ENCODE results near the gene ANKRD44.

The ANKRD44 gene

GRCh38 chr2:197170208-197170607 is 140.4 kb downstream of the ANKRD44 start:
- no peak for DNase-seq

DNA sequence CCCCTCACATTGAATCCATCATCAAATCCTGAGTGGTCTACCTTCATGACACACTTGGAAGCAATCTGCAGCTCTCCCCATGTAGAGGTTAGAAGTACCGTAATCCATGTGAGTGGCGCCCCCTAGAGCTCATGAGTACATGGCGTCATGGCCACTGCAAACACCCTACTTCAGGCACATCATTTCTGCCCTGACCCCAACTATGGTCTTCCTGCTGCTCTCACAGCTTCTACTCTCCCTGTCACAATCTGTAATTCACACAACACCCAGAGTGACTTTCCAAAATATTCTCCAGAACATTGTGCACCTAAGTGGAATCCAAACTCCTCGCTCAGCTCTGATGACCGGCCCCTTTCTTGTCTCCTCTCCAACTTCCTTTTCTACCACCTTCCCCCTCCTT is 141.9 kb downstream of the ANKRD44 start:
- peak; percentile 70 to 79 for DNase-seq

- DNase-seq: no peak
Measured at GRCh38 chr2:197167608-197168314, 142.8 kb downstream of the ANKRD44 start.

GRCh38 chr2:197165020-197165419 is 145.6 kb downstream of the ANKRD44 start:
- no peak for DNase-seq

DNA sequence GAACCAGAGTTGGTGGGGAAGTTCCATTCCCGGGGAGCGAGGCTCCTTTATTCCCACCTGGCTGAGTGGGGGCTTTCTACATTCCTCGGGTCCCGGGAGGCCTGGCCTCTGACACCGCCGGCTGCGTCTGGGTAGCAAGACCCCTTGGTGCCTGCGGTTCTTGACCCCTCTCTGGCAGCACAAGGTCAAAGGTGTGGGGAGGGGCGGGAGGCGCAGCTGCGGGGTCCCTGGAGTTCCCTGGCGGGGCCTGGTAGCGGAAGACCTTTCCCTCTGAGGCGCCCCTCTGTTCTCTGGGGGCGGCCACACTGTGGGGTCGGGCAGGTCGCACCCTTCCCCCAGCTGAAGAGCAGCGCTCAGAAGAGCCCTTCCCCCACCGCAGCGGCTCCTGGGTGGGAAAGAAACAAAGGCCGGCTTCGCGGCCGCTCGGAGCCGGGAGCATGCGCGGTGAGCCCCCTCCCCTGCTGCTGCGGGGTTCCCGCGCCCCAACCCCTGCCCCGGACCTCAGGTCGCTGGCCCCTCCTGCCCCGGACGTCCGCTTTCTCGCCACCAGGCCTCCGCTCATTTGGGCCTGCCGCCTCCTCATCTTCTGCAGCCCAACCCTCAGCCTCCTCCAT is 146.3 kb downstream of the ANKRD44 start:
- no peak for DNase-seq

GRCh38 chr2:197163712-197164140 is 146.9 kb downstream of the ANKRD44 start:
- no peak for DNase-seq

DNA sequence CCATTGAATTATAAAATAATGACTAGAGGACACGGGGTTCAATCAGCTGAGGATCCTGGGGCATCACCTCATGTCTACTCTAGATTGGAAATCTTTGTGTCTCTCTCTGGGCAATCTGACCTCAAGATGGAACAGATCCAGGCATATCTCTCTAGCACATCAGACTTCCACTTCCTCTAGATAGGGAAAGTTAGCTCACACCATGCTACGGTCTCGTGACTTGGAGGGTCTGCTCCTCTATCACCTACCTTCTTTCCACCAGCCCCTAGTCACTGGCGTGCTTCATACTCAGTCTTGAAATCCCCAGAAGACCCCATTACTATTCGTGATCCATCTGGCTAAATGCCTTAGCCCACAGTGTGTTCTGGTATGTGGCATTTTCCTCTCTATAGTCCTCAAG is 148.8 kb downstream of the ANKRD44 start:
- no peak for DNase-seq

- DNase-seq: peak; percentile 71 to 78
Measured at GRCh38 chr2:197159661-197160211, 150.8 kb downstream of the ANKRD44 start.

GRCh38 chr2:197158591-197159550 is 151.7 kb downstream of the ANKRD44 start:
- no peak for DNase-seq

DNA sequence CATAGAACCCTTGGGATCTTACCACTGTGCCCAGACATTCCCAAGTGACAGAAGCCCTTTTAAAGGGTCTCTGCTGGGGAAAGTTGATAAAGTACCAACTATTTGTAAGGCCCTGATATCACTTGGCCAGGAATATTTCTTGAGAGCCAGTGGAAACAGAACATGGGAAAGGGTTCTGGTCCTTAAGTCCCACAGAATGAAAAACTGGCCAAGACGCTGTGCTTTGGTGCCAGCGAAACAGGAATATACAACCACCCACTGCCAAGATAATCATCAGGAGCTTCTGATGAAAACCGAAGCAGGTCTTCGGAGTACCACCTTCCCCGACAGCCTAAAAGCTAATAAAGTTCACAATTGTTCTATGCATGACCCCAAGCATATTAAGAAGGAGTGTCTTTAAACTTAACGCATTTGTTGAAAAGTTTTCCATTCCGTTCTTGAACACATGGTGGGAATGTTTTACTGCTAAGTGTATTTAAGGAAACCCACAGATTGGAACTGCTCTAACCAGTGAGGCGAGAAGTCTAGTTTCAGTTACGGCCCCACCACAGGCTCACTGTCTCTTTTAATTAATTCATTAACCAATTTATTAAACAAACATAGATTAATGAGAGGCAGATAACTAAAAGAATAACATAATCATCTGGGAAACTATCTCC is 152.6 kb downstream of the ANKRD44 start:
- no peak for DNase-seq

- peak in 1 of 2 donors; percentile 40 for DNase-seq
Measured at GRCh38 chr2:197156771-197157170, 153.8 kb downstream of the ANKRD44 start.

- peak; percentile 83 to 88 for DNase-seq
Measured at GRCh38 chr2:197152451-197153228, 157.9 kb downstream of the ANKRD44 start.

DNA sequence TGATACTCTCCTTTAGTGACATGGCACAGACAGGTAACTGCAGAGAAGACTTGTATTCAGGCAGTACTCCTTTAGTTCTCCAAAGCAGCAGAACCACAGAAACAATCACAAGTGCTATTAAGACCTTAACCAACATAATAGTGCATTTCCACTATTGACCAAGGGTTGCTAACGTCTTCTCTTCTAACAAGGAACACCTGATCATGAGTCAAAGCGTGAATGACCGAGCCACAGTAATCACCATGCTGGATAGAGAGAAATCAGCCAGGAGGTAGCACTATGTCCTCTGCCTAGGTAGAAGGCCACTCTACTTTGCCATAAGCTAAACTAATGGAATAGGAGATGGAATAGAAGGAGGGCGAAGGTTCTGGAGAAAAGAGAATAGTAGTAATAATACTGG is 161.0 kb downstream of the ANKRD44 start:
- DNase-seq: no peak

- no peak for DNase-seq
Measured at GRCh38 chr2:197148401-197148800, 162.2 kb downstream of the ANKRD44 start.

DNA sequence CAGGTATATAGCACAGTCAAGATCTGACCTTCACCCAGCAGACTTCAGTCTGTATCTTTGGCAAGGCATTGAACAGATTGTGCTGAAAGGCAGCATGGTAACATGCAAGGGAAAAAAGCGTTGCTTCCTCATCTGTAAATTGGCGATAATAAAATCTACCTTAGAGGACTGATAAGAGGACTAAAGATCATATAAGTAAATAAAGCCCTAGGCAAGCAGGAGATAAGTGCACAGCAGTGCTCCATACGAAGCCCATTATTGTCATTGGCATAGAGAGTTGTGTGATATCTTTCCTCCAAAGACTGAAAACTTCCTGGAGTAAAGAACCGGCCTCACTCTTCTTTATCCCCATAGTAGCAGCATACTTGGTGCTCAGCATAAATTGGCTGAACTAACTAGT is 162.6 kb downstream of the ANKRD44 start:
- DNase-seq: no peak

GRCh38 chr2:197146995-197147394 is 163.6 kb downstream of the ANKRD44 start:
- no peak for DNase-seq

DNA sequence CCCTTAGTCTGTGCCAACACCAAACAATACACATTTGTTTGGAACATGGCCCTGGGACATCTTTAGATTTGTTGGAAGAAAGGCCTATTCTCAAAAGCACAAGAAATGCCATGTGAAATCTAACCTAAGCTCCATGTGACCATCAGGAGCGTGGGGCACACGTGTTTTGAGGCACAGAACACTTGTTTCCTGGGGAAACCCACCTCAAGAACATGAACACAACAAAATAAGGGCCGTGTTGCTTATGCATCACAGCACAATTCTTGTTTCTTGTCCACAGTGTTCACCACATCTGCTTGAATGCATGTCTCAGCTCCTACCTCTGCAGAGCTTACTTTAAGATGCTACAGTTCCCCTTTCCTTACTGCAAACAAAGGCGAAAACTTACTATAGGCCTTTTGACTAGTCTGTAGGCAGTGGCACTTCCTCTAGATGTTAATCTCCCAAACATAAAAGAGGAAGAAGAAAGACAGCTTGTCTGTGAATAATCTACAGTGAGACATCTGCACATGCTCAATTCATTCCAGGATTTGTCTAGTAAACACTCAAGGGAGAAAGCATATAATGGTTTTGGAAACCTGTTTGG is 165.0 kb downstream of the ANKRD44 start:
- DNase-seq: peak; percentile 87 to 93

DNA sequence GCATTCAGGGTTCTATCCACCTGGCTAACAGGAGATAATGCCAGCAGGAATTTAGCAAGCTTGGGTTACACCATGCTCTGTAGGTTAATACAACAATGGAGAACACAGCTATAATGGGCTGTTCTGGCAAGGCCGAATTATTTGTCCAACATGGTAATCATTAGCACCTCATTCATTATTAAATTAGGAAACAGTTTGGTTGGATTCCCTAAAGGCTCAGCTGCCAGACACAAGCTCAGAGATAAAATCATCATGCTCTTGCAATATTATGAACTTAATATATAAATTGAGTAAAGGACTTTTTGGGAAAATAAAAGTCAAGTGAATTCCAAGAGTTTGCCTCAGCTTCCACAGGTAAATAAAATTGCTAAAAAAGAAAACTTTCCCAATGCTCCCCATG is 166.4 kb downstream of the ANKRD44 start:
- DNase-seq: no peak

DNA sequence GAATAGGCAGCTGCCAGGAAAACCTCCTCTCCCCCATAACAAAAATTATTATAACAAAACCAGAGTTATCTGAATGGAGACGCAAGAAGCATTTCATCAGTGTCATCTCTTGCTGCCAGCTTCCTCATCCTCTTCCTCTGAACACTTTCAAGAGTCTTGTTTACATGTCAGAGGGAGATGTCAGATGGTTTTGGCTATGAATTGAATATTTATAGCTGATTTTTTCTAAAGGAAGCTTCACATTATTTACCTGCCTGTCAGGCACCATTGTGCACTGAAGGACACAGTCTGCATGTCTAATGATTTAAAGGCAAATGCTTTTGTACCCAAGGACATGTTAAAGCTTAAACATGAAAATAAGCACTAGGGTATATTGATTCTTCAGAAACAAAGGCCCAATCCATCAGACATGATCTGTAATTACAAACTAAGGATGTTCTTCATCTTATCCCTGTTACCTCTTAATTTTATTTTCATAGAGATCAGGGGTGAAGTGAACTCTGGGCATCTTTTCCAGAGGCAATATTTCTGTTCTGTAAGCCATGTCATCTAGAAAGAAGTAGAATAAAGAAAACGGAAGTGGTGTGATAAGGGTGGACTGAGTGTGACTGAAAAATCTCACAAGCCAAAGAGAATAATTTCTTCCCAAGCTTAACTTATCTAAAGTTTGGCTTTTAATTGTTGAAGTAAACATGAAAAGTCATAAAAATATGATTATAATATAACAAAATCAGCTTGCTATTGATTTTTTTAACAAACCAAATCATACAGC is 168.7 kb downstream of the ANKRD44 start:
- DNase-seq: peak in 1 of 2 donors; percentile 28

DNA sequence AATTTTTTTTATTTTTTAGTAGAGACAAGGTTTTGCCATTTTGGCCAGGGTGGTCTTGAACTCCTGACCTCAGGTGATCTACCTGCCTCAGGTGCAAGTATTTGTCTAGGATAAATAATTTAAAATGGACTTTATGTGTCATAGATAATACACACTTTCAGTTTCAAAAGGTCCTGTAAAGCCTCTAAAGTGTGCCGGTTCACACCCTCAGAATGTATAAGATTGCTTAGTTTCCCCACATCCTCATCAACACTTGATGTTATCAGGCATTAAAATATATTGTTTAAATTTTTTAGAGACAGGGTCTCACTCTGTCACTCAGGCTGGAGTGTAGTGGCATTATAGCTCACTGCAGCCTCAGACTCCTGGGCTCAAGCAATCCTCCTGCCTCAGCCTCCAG is 170.5 kb downstream of the ANKRD44 start:
- no peak for DNase-seq
